ENCODE results near the gene MORC2.

The MORC2 gene

GRCh38 chr22:30947816-30948454 is 20.6 kb downstream of the MORC2 start:
- peaks cover 76% of the 10 kb centered on the region for H3K36me3 ChIP-seq (ENCODE audit: insufficient read depth, low read length)
- H3K4me3 ChIP-seq (ENCODE audit: low read length): no peak overlapping the region
- H3K27me3 ChIP-seq (ENCODE audit: control insufficient read depth, insufficient read depth, low read length): no peaks in the 10 kb centered on the region
- no peaks in the 10 kb centered on the region for H3K4me1 ChIP-seq (ENCODE audit: control insufficient read depth, insufficient read depth, low read length)
- H3K9me3 ChIP-seq (replicated peaks; ENCODE audit: low read length): no peaks in the 10 kb centered on the region
- no peak overlapping the region for H3K9ac ChIP-seq (ENCODE audit: low read depth, low read length)
- no peak overlapping the region for H3K4me2 ChIP-seq (ENCODE audit: low read length)

- peaks cover 80% of the 10 kb centered on the region for H3K36me3 ChIP-seq (ENCODE audit: insufficient read depth, low read length)
- no peak overlapping the region for H3K4me2 ChIP-seq (ENCODE audit: low read length)
- H3K9me3 ChIP-seq (replicated peaks; ENCODE audit: low read length): no peaks in the 10 kb centered on the region
- no peaks in the 10 kb centered on the region for H3K27me3 ChIP-seq (ENCODE audit: control insufficient read depth, insufficient read depth, low read length)
- H3K4me3 ChIP-seq (ENCODE audit: low read length): no peak overlapping the region
- H3K9ac ChIP-seq (ENCODE audit: low read depth, low read length): no peak overlapping the region
- H3K4me1 ChIP-seq (ENCODE audit: control insufficient read depth, insufficient read depth, low read length): no peaks in the 10 kb centered on the region
Measured at GRCh38 chr22:30947173-30947815, 21.3 kb downstream of the MORC2 start.

GRCh38 chr22:30946354-30946753 is 22.2 kb downstream of the MORC2 start:
- H3K9ac ChIP-seq (ENCODE audit: low read depth, low read length): no peak overlapping the region

GRCh38 chr22:30945653-30946052 is 22.9 kb downstream of the MORC2 start:
- no peaks in the 10 kb centered on the region for H3K27me3 ChIP-seq (ENCODE audit: control insufficient read depth, insufficient read depth, low read length)
- H3K4me3 ChIP-seq (ENCODE audit: low read length): no peak overlapping the region
- no peak overlapping the region for H3K4me2 ChIP-seq (ENCODE audit: low read length)
- H3K9me3 ChIP-seq (replicated peaks; ENCODE audit: low read length): no peaks in the 10 kb centered on the region
- peaks cover 88% of the 10 kb centered on the region for H3K36me3 ChIP-seq (ENCODE audit: insufficient read depth, low read length)
- H3K9ac ChIP-seq (ENCODE audit: low read depth, low read length): no peak overlapping the region
- H3K4me1 ChIP-seq (ENCODE audit: control insufficient read depth, insufficient read depth, low read length): no peaks in the 10 kb centered on the region

More at GRCh38 chr22:30946354-30946753, 22.2 kb downstream of the MORC2 start:
- H3K4me3 ChIP-seq (ENCODE audit: low read length): no peak overlapping the region
- peaks cover 88% of the 10 kb centered on the region for H3K36me3 ChIP-seq (ENCODE audit: insufficient read depth, low read length)
- no peaks in the 10 kb centered on the region for H3K27me3 ChIP-seq (ENCODE audit: control insufficient read depth, insufficient read depth, low read length)
- no peak overlapping the region for H3K4me2 ChIP-seq (ENCODE audit: low read length)
- H3K4me1 ChIP-seq (ENCODE audit: control insufficient read depth, insufficient read depth, low read length): no peaks in the 10 kb centered on the region
- no peaks in the 10 kb centered on the region for H3K9me3 ChIP-seq (replicated peaks; ENCODE audit: low read length)

- H3K4me1 ChIP-seq (ENCODE audit: control insufficient read depth, insufficient read depth, low read length): no peaks in the 10 kb centered on the region
- peaks cover 89% of the 10 kb centered on the region for H3K36me3 ChIP-seq (ENCODE audit: insufficient read depth, low read length)
- H3K4me2 ChIP-seq (ENCODE audit: low read length): no peak overlapping the region
- no peak overlapping the region for H3K9ac ChIP-seq (ENCODE audit: low read depth, low read length)
- H3K9me3 ChIP-seq (replicated peaks; ENCODE audit: low read length): no peaks in the 10 kb centered on the region
- H3K27me3 ChIP-seq (ENCODE audit: control insufficient read depth, insufficient read depth, low read length): no peaks in the 10 kb centered on the region
- H3K4me3 ChIP-seq (ENCODE audit: low read length): no peak overlapping the region
Measured at GRCh38 chr22:30944986-30945385, 23.6 kb downstream of the MORC2 start.

GRCh38 chr22:30943368-30943767 is 25.2 kb downstream of the MORC2 start:
- no peaks in the 10 kb centered on the region for H3K4me1 ChIP-seq (ENCODE audit: control insufficient read depth, insufficient read depth, low read length)
- H3K9me3 ChIP-seq (replicated peaks; ENCODE audit: low read length): no peaks in the 10 kb centered on the region
- no peaks in the 10 kb centered on the region for H3K27me3 ChIP-seq (ENCODE audit: control insufficient read depth, insufficient read depth, low read length)
- no peak overlapping the region for H3K4me2 ChIP-seq (ENCODE audit: low read length)
- peaks cover 87% of the 10 kb centered on the region for H3K36me3 ChIP-seq (ENCODE audit: insufficient read depth, low read length)
- no peak overlapping the region for H3K4me3 ChIP-seq (ENCODE audit: low read length)
- H3K9ac ChIP-seq (ENCODE audit: low read depth, low read length): no peak overlapping the region

- no peak overlapping the region for H3K9ac ChIP-seq (ENCODE audit: low read depth, low read length)
- no peak overlapping the region for H3K4me3 ChIP-seq (ENCODE audit: low read length)
- H3K27me3 ChIP-seq (ENCODE audit: control insufficient read depth, insufficient read depth, low read length): no peaks in the 10 kb centered on the region
- peaks cover 87% of the 10 kb centered on the region for H3K36me3 ChIP-seq (ENCODE audit: insufficient read depth, low read length)
- no peaks in the 10 kb centered on the region for H3K9me3 ChIP-seq (replicated peaks; ENCODE audit: low read length)
- no peaks in the 10 kb centered on the region for H3K4me1 ChIP-seq (ENCODE audit: control insufficient read depth, insufficient read depth, low read length)
- H3K4me2 ChIP-seq (ENCODE audit: low read length): no peak overlapping the region
Measured at GRCh38 chr22:30941363-30941740, 27.2 kb downstream of the MORC2 start.

GRCh38 chr22:30940685-30941362 is 27.8 kb downstream of the MORC2 start:
- Histone ChIP-seq H3K27me3 (ENCODE audit: control insufficient read depth, insufficient read depth, low read length) (no peaks in the 10 kb centered on the region), H3K4me2 (ENCODE audit: low read length) (no peak overlapping the region), H3K9me3 (replicated peaks; ENCODE audit: low read length) (no peaks in the 10 kb centered on the region), H3K9ac (ENCODE audit: low read depth, low read length) (no peak overlapping the region), H3K4me3 (ENCODE audit: low read length) (no peak overlapping the region), H3K4me1 (ENCODE audit: control insufficient read depth, insufficient read depth, low read length) (no peaks in the 10 kb centered on the region), H3K36me3 (ENCODE audit: insufficient read depth, low read length) (peaks cover 86% of the 10 kb centered on the region)

GRCh38 chr22:30934053-30934452 is 34.5 kb downstream of the MORC2 start:
- peaks cover 86% of the 10 kb centered on the region for H3K36me3 ChIP-seq (ENCODE audit: insufficient read depth, low read length)
- H3K4me2 ChIP-seq (ENCODE audit: low read length): no peak overlapping the region
- H3K4me1 ChIP-seq (ENCODE audit: control insufficient read depth, insufficient read depth, low read length): no peaks in the 10 kb centered on the region
- no peak overlapping the region for H3K9ac ChIP-seq (ENCODE audit: low read depth, low read length)
- no peak overlapping the region for H3K4me3 ChIP-seq (ENCODE audit: low read length)
- no peaks in the 10 kb centered on the region for H3K27me3 ChIP-seq (ENCODE audit: control insufficient read depth, insufficient read depth, low read length)
- H3K9me3 ChIP-seq (replicated peaks; ENCODE audit: low read length): no peaks in the 10 kb centered on the region

- Histone ChIP-seq H3K27me3 (ENCODE audit: control insufficient read depth, insufficient read depth, low read length) (no peaks in the 10 kb centered on the region), H3K4me2 (ENCODE audit: low read length) (no peak overlapping the region), H3K4me3 (ENCODE audit: low read length) (no peak overlapping the region), H3K9ac (ENCODE audit: low read depth, low read length) (no peak overlapping the region), H3K36me3 (ENCODE audit: insufficient read depth, low read length) (peaks cover 88% of the 10 kb centered on the region), H3K9me3 (replicated peaks; ENCODE audit: low read length) (no peaks in the 10 kb centered on the region), H3K4me1 (ENCODE audit: control insufficient read depth, insufficient read depth, low read length) (no peaks in the 10 kb centered on the region)
Measured at GRCh38 chr22:30933457-30933856, 35.1 kb downstream of the MORC2 start.

GRCh38 chr22:30932661-30933060 is 35.9 kb downstream of the MORC2 start:
- no peaks in the 10 kb centered on the region for H3K27me3 ChIP-seq (ENCODE audit: control insufficient read depth, insufficient read depth, low read length)
- no peaks in the 10 kb centered on the region for H3K9me3 ChIP-seq (replicated peaks; ENCODE audit: low read length)
- H3K9ac ChIP-seq (ENCODE audit: low read depth, low read length): no peak overlapping the region
- no peak overlapping the region for H3K4me2 ChIP-seq (ENCODE audit: low read length)
- no peak overlapping the region for H3K4me3 ChIP-seq (ENCODE audit: low read length)
- H3K4me1 ChIP-seq (ENCODE audit: control insufficient read depth, insufficient read depth, low read length): no peaks in the 10 kb centered on the region
- peaks cover 91% of the 10 kb centered on the region for H3K36me3 ChIP-seq (ENCODE audit: insufficient read depth, low read length)
